ENCODE data around the gene ANKRD66.
"Not testable (repeated sequence)": the region's sequence is repeated elsewhere in the genome, so short reads cannot be mapped to it uniquely, and the experiment has no call there.

The ANKRD66 gene

GRCh38 chr6:46755865-46756264 lies 9.1 kb downstream of the ANKRD66 start:
- no peak for DNase-seq (ENCODE audit: low read depth)

GRCh38 chr6:46756469-46757213 lies 9.9 kb downstream of the ANKRD66 start:
- DNase-seq (ENCODE audit: low read depth): no peak

- DNase-seq (ENCODE audit: low read depth): no peak
Observed at GRCh38 chr6:46757214-46757596, 10.5 kb downstream of the ANKRD66 start.

- DNase-seq (ENCODE audit: low read depth): no peak
Observed at GRCh38 chr6:46758960-46759753, 12.4 kb downstream of the ANKRD66 start.

- DNase-seq (ENCODE audit: low read depth): no peak
Observed at GRCh38 chr6:46760925-46761324, 14.2 kb downstream of the ANKRD66 start.

GRCh38 chr6:46763466-46763865 lies 16.7 kb downstream of the ANKRD66 start:
- no peak for DNase-seq (ENCODE audit: low read depth)

GRCh38 chr6:46764280-46764679 lies 17.5 kb downstream of the ANKRD66 start:
- DNase-seq (ENCODE audit: low read depth): not testable (repeated sequence)

GRCh38 chr6:46764961-46765360 lies 18.2 kb downstream of the ANKRD66 start:
- DNase-seq (ENCODE audit: low read depth): no peak

- no peak for DNase-seq (ENCODE audit: low read depth)
Observed at GRCh38 chr6:46772016-46772415, 25.3 kb downstream of the ANKRD66 start.

- no peak for DNase-seq (ENCODE audit: low read depth)
Observed at GRCh38 chr6:46772762-46773161, 26.0 kb downstream of the ANKRD66 start.

- DNase-seq (ENCODE audit: low read depth): no peak
Observed at GRCh38 chr6:46773201-46773855, 26.6 kb downstream of the ANKRD66 start.

GRCh38 chr6:46774736-46775135 lies 28.0 kb downstream of the ANKRD66 start:
- not testable (repeated sequence) for DNase-seq (ENCODE audit: low read depth)

- DNase-seq (ENCODE audit: low read depth): no peak
Observed at GRCh38 chr6:46776070-46776712, 29.5 kb downstream of the ANKRD66 start.

GRCh38 chr6:46777476-46778346 lies 31.0 kb downstream of the ANKRD66 start:
- no peak for DNase-seq (ENCODE audit: low read depth)

- DNase-seq (ENCODE audit: low read depth): no peak
Observed at GRCh38 chr6:46781478-46782378, 35.0 kb downstream of the ANKRD66 start.

GRCh38 chr6:46784535-46784934 lies 37.8 kb downstream of the ANKRD66 start:
- DNase-seq (ENCODE audit: low read depth): no peak

GRCh38 chr6:46787871-46788540 lies 41.3 kb downstream of the ANKRD66 start:
- no peak for DNase-seq (ENCODE audit: low read depth)

- DNase-seq (ENCODE audit: low read depth): no peak
Observed at GRCh38 chr6:46788791-46789190, 42.1 kb downstream of the ANKRD66 start.

- no peak for DNase-seq (ENCODE audit: low read depth)
Observed at GRCh38 chr6:46789434-46790354, 43.0 kb downstream of the ANKRD66 start.

Data from stimulated activated CD4-positive, alpha-beta T cell treated with anti-CD3 and anti-CD28 coated beads, Interleukin-2, amount 100 ng/mL, for 4 hours (primary cell).